Uterus (tissue), 2 donors: ENCODE data around the gene WFS1.

Experiments
- CTCF ChIP-seq, 4 experiments: fragments of 200-600 bp in 2 of 4; fragments of 450-650 bp in 2 of 4; sonication (generic) in 2 of 4; IDR thresholded peaks; one replicate each; pipeline ENCODE4 v1.5.1; 2016 to 2019; ENCODE audit warnings: antibody characterized with exemption in 4 of 4, mild to moderate bottlenecking in 2 of 4, moderate library complexity in 1 of 4
- POLR2A ChIP-seq, 2 donors: fragments of 450-650 bp; IDR thresholded peaks; one replicate each; pipeline ENCODE4 v1.6.1; 2016; ENCODE audit warnings: antibody characterized with exemption in 2 of 2, mild to moderate bottlenecking in 1 of 2, moderate library complexity in 1 of 2

GRCh38 chr4:6275351-6275750, 5.7 kb downstream of the WFS1 start:
- TF ChIP-seq CTCF (IDR thresholded peaks at IDR 0.05) (no peak), POLR2A (IDR thresholded peaks at IDR 0.05) (no peak)
